Gastrocnemius medialis (tissue), 4 donors: ENCODE data around the gene PTPRN2.

ENCODE experiments used
- POLR2A ChIP-seq, 2 donors: fragments of 450-650 bp; IDR thresholded peaks; one replicate each; pipeline ENCODE4 v1.6.1; 2017; ENCODE audit warnings: antibody characterized with exemption in 2 of 2, mild to moderate bottlenecking in 2 of 2, moderate library complexity in 2 of 2
- TF ChIP-seq, protein P1 (sequence below), 5 experiments: fragments of 450-650 bp in 3 of 5; fragments of 200-600 bp in 2 of 5; sonication (generic) in 2 of 5; IDR thresholded peaks in 4 of 5; conservative IDR thresholded peaks in 1 of 5; 1 replicate in 4 of 5; 2 replicates in 1 of 5; pipeline ENCODE4 v1.5.1; 2016 to 2019; ENCODE audit warnings: antibody characterized with exemption in 5 of 5, mild to moderate bottlenecking in 3 of 5, moderate library complexity in 3 of 5

DNA sequence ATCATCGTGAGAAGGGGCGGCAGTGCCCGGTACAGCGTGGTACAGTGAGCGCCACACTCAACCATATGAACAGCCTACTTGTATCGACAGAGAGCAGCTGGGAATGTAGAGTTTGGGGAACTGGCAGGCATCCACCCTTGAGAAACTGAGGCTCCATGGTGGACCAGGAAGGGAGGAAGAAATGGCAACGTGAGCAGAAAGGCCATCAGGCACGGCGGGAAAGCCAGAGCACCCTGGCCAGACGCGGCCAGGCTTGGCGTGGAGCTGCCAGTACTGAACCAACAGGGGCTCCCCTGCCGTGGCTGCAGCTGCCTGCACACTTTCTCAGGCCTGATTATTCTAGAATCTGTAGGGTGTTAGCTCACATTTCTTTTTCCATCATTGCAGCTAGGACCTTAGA lies 442.3 kb downstream of the PTPRN2 start:
- no peak for TF ChIP-seq POLR2A (IDR thresholded peaks at IDR 0.05)
- TF ChIP-seq, protein P1, sequence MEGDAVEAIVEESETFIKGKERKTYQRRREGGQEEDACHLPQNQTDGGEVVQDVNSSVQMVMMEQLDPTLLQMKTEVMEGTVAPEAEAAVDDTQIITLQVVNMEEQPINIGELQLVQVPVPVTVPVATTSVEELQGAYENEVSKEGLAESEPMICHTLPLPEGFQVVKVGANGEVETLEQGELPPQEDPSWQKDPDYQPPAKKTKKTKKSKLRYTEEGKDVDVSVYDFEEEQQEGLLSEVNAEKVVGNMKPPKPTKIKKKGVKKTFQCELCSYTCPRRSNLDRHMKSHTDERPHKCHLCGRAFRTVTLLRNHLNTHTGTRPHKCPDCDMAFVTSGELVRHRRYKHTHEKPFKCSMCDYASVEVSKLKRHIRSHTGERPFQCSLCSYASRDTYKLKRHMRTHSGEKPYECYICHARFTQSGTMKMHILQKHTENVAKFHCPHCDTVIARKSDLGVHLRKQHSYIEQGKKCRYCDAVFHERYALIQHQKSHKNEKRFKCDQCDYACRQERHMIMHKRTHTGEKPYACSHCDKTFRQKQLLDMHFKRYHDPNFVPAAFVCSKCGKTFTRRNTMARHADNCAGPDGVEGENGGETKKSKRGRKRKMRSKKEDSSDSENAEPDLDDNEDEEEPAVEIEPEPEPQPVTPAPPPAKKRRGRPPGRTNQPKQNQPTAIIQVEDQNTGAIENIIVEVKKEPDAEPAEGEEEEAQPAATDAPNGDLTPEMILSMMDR (IDR thresholded peaks at IDR 0.05 in 4 of 5, conservative IDR thresholded peaks at IDR 0.05 in 1 of 5), result no peak
